SU-DHL-6 (cell line): Measurements from ENCODE around the gene SERBP1.

Source experiments
- CTCF ChIP-seq: fragments of 200-600 bp; sonication (generic); IDR thresholded peaks from one replicate; pipeline ENCODE4 v1.5.1; 2017; ENCODE audit warnings: antibody characterized with exemption, mild to moderate bottlenecking, low read length, moderate library complexity; ENCODE audit not compliant: insufficient read depth, poor library complexity, severe bottlenecking
- EZH2phosphoT487 ChIP-seq: fragments of 200-600 bp; sonication (generic), shearing (Covaris generic); conservative IDR thresholded peaks from 2 replicates; pipeline ENCODE4 v1.6.1; 2018; ENCODE audit warnings: mild to moderate bottlenecking, antibody characterized with exemption, low read length, moderate library complexity, mixed read lengths

GRCh38 chr1:67361641-67362040 lies 68.6 kb downstream of the SERBP1 start:
- TF ChIP-seq CTCF (no peak), EZH2phosphoT487 (no peak)
